Measurements from ENCODE around the gene NOTO.
"Not testable (repeated sequence)": the region's sequence is repeated elsewhere in the genome, so short reads cannot be mapped to it uniquely, and the experiment has no call there.

The NOTO gene

GRCh38 chr2:73187549-73187948, 14.8 kb upstream of the NOTO start:
- in situ Hi-C loops (cut with MboI; ENCODE audit: low pct_unique_long_range_greater_than_20kb, low sequenced_read_pairs), result no loop called here
- DNase-seq, result peak; percentile 30

- no peak for DNase-seq
- in situ Hi-C loops (cut with MboI; ENCODE audit: low pct_unique_long_range_greater_than_20kb, low sequenced_read_pairs), result no loop called here
Observed at GRCh38 chr2:73197579-73197978, 4.8 kb upstream of the NOTO start.

GRCh38 chr2:73200281-73200680, 2.1 kb upstream of the NOTO start:
- in situ Hi-C loops (cut with MboI; ENCODE audit: low pct_unique_long_range_greater_than_20kb, low sequenced_read_pairs); DNase-seq: not testable (repeated sequence)

- in situ Hi-C loops (cut with MboI; ENCODE audit: low pct_unique_long_range_greater_than_20kb, low sequenced_read_pairs), result no loop called here
- no peak for DNase-seq
Observed at GRCh38 chr2:73203055-73203681, 794 bp downstream of the NOTO start.

- DNase-seq, result no peak
- in situ Hi-C loops (cut with MboI; ENCODE audit: low pct_unique_long_range_greater_than_20kb, low sequenced_read_pairs), result no loop called here
Observed at GRCh38 chr2:73205611-73206010, 3.2 kb downstream of the NOTO start.

DNA sequence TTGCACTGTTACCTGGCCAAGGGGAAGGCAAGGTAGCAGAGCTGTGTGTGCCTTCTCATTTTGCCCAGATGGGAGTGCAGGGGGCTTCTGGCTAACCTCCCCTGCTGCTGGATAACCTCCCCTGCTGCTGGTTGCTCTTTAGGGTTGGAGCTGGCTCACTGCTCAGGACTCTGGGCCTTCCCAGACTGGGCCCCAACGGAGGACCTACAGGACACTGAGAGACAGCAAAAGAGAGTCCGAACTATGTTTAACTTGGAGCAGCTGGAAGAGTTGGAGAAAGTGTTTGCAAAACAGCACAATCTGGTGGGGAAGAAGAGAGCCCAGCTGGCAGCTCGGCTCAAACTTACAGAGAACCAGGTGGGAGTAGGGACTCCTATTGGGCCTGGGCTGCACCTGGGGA, 5.9 kb downstream of the NOTO start:
- in situ Hi-C loops (cut with MboI; ENCODE audit: low pct_unique_long_range_greater_than_20kb, low sequenced_read_pairs), result no loop called here
- DNase-seq, result no peak

DNA sequence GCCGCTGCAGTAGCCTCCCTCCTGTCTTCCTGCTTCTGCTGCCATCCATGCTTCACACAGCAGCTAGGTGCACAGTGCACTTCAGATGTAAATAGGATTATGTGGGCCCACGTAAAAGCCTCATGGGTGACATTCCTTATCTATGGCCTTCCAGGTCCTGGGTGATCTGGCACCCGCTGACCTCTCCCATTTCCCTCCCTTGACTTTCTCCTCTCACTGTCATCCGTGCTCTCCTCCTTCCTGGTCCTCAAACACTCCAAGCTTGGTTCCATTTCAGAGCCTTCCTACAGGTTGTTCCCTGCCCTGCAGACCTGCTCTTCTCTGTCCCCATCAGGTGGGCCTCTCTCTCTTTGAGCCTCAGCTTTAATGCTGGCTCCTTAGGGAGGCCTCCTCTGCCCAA, 7.6 kb downstream of the NOTO start:
- no peak for DNase-seq
- in situ Hi-C loops (cut with MboI; ENCODE audit: low pct_unique_long_range_greater_than_20kb, low sequenced_read_pairs), result no loop called here

- in situ Hi-C loops (cut with MboI; ENCODE audit: low pct_unique_long_range_greater_than_20kb, low sequenced_read_pairs), result no loop called here
- DNase-seq, result no peak
Observed at GRCh38 chr2:73210696-73211095, 8.3 kb downstream of the NOTO start.

DNA sequence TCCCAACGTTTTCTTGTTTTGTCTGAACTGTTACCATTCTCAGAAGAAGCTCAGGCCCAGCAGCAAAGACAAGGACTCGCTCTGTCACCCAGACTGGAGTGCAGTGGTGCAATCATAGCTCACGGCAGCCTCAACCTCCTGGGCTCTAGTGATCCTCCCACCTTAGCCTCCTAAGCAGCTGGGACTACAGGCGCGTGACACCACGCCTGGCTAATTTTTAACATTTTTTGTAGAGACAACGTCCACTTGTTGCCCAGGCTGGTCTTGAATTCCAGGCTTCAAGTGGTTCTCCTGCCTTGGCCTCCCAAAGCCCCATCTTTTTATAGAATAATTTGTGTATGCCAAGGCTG, 9.7 kb downstream of the NOTO start:
- DNase-seq, result no peak
- in situ Hi-C loops (cut with MboI; ENCODE audit: low pct_unique_long_range_greater_than_20kb, low sequenced_read_pairs), result no loop called here

- DNase-seq, result peak; percentile 90
- in situ Hi-C loops (cut with MboI; ENCODE audit: low pct_unique_long_range_greater_than_20kb, low sequenced_read_pairs), result no loop called here
Observed at GRCh38 chr2:73212448-73213176, 10.2 kb downstream of the NOTO start.

DNA sequence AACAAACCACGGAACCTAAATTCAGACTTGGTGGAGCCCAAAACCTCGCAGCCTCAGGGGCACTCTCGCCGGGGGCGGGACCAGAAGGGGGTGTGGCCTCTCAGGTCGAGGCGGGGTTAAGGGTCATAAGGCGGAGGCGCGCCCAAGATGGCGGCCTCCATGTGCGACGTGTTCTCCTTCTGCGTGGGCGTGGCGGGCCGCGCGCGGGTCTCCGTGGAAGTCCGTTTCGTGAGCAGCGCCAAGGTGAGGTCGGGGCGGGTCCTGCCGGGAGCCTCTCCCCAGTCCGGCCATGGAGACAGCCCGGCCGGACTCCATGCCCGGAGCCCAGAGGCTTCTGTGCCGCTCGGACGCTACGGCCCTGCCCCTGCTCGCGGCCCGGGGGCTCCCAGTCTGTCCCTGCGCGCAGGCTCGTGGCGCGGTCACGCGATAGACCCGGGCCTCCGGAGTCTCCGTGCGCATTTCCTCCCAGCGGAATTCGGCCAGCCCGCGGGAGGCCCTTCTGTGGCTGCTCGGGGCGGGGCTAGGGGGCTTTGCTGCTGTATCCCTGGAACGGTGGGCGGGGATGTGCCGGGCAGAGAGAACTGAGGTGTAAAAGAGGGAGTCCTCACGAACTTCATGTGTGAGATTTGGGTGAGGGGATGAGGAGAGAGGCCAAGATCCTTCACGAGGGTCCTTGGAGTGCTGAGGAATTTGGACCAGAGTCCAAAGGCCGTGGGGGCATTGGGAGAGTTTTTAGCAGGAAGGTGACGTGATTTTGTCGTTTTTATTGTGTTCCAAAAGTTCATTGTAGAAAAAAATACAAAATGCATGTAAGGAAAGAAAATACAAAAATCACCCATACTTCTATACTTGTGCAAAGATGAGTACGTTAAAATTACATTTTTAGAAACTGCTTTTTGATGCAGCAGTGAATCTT, 12.0 kb downstream of the NOTO start, which contains the start of gene SMYD5:
TSS of gene SMYD5 (plus strand) at position 126 of the 916 bp plus-strand sequence. CDS start at position 148, 22 bp downstream.
- peak; percentile 89 for DNase-seq
- in situ Hi-C loops (cut with MboI; ENCODE audit: low pct_unique_long_range_greater_than_20kb, low sequenced_read_pairs), result no loop called here

DNA sequence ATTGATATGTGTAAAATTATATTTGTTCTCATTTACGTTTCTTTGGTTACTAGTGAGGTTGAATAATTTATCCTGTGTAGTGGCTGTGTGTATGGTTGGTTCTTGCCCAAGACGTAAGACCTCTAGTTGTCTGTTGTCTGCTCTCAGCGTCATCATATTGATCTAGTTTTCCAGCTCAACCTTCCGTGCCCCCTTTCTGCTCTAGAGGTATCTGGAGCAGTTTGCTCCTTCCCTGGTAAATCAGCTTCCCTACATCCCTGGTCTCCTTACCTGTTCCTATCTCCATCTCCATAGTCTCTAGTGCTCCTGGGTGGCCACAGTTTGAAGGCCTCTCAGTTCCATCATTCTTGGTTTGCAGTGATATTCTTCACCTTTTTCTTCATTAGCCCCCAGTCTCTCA, 12.9 kb downstream of the NOTO start:
- in situ Hi-C loops (cut with MboI; ENCODE audit: low pct_unique_long_range_greater_than_20kb, low sequenced_read_pairs), result no loop called here
- DNase-seq, result no peak

DNA sequence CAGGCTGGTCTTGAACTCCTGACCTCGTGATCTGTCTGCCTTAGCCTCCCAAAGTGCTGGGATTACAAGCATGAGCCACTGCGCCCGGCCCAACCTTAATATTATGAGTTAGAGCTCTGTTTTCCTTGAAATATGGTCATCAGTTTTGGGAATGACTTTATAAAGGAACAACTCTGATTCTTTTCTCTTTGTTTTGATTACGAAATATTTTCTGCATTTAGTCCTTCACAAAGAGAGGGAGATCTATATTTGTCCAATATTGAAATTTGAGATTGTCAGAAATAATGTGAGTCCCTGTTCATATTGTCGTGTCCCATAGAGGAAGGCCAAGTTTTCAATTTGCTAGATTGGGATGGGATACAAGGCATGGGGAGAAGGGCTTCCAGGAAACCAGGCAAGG, 14.8 kb downstream of the NOTO start:
- DNase-seq, result no peak
- in situ Hi-C loops (cut with MboI; ENCODE audit: low pct_unique_long_range_greater_than_20kb, low sequenced_read_pairs), result no loop called here

DNA sequence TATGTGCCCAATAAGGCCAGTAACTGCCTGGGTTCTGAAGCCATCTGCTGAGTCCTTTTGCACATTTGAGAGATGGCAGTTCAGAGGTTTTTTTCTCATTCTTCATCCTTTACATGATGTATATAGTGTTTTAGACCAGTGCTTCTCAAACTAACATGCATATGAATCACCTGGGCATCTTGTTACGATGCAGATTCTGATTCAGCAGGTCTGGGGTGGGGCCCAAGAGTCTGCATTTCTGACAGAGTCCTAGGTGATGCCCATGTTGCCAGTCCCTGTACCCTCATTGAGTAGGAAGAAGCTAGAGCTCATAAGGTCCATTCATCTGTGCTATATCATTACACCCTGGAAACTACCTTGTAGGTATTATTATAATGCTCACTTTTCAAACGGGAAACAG, 15.5 kb downstream of the NOTO start:
- no peak for DNase-seq
- in situ Hi-C loops (cut with MboI; ENCODE audit: low pct_unique_long_range_greater_than_20kb, low sequenced_read_pairs), result no loop called here

DNA sequence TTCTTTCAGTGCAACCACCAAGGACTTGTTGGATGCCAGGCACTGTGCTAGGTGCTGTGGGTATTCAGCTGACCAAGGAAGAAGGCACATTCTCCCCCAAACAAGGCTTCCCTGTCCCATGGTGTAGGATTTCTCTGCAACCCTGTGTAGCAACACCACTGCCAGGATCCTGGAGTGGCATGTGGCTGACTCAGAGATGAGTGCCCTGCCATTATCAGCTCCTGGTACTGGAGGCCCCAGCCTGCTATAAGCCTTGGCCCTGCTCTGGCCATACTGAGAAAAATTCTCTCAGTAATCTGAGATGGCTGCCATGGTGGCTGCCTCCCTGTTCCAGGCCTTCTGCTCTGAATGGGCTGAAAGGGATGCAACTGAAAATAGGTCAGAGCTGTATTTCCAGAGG, 15.9 kb downstream of the NOTO start:
- no peak for DNase-seq
- in situ Hi-C loops (cut with MboI; ENCODE audit: low pct_unique_long_range_greater_than_20kb, low sequenced_read_pairs), result no loop called here

DNA sequence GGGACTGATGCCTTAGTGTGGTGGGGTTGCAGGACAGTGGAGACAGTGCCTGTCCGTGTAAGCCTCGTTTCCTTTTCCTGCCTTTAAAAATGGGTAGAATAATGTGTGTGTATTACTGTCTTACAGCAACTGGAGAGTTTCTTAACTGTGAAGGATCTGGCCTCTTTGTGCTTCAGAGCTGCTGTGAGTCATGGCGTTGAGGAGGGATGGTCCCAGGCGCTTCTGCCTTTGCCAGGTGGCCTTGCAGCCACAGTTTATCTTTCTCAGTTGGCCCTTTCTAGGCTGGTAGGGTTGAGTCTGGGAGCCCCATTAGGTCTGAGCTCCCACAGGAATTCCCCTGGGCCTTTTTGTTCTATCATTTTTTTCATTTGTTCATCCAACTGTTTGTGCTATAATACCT, 21.4 kb downstream of the NOTO start:
- in situ Hi-C loops (cut with MboI; ENCODE audit: low pct_unique_long_range_greater_than_20kb, low sequenced_read_pairs), result no loop called here
- no peak for DNase-seq

- in situ Hi-C loops (cut with MboI; ENCODE audit: low pct_unique_long_range_greater_than_20kb, low sequenced_read_pairs), result no loop called here
- peak; percentile 18 for DNase-seq
Observed at GRCh38 chr2:73225513-73226360, 23.4 kb downstream of the NOTO start.

- DNase-seq, result no peak
- in situ Hi-C loops (cut with MboI; ENCODE audit: low pct_unique_long_range_greater_than_20kb, low sequenced_read_pairs), result no loop called here
Observed at GRCh38 chr2:73227086-73227485, 24.7 kb downstream of the NOTO start.

DNA sequence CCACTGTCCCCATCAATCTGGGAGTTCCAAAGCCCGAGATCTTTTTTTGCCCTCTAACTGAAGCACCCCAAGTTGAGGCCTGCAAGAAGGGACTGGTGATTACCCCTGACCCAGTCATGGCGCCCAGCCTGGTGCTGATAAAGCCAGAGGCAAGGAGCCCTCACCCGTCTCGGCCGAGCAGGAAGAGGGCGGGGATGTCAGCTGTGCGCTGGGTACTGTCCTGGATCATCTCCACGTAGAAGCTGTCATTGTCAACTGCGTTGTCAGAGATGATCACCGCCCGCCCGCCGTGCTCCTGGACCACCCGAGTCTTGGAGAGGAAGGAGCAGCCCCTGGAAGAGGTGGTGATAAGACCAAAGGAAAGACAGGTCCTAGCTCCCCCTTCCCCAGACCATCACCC, 26.3 kb downstream of the NOTO start:
- in situ Hi-C loops (cut with MboI; ENCODE audit: low pct_unique_long_range_greater_than_20kb, low sequenced_read_pairs), result no loop called here

More for the DNA sequence above, 26.3 kb downstream of the NOTO start:
- no peak for DNase-seq

Data from KBM-7 (cell line).